Testis (tissue), 3 donors: ENCODE results near the gene SEZ6. TPM values are rescaled to one million over a fixed set of nuclear protein-coding genes. Genes with fewer than 3 reads are reported as not detected.

Source experiments
- DNase-seq: peaks from one replicate; pipeline ENCODE4 v3.0.0-alpha.2; 2019
- H3K27ac ChIP-seq, 2 donors: fragments of 200-600 bp; sonication (generic); one replicate each; pipeline ENCODE4 v1.5.1; 2019
- H3K27me3 ChIP-seq: fragments of 200-600 bp; sonication (generic); one replicate; pipeline ENCODE4 v1.5.1; 2019
- H3K36me3 ChIP-seq: fragments of 200-600 bp; sonication (generic); one replicate; pipeline ENCODE4 v1.5.1; 2017; ENCODE audit warnings: low read depth; ENCODE audit errors: missing control alignments
- H3K4me1 ChIP-seq: fragments of 200-600 bp; sonication (generic); one replicate; pipeline ENCODE4 v1.5.1; 2019
- H3K4me3 ChIP-seq, 2 donors: fragments of 200-600 bp; sonication (generic); one replicate each; pipeline ENCODE4 v1.5.1; 2017 to 2019
- H3K9me3 ChIP-seq: fragments of 200-600 bp; sonication (generic); one replicate; pipeline ENCODE4 v1.5.1; 2017
- POLR2A ChIP-seq: fragments of 450-650 bp; IDR thresholded peaks from one replicate; pipeline ENCODE4 v1.6.1; 2017; ENCODE audit warnings: antibody characterized with exemption, mild to moderate bottlenecking, moderate library complexity
- WGBS, 2 donors: methylation state at CpG; one replicate each; pipeline ENCODE4 v1.1.5; 2018; 5-methylcytosine and 5-hydroxymethylcytosine counted together
- intact Hi-C: fragments of 100-400 bp; cut with DNase I; formaldehyde crosslinking; loops from one replicate; pipeline ENCODE4 v1.15.1; 2023; ENCODE audit warnings: low total_unique reads
- polyA plus RNA-seq: library from polyadenylated mRNA; stranded (reverse); fragments of 350-450 nt; fragmentation: Illumina TruSeq; extraction: RNeasy Lipid Tissue Mini Kit (QIAGEN cat#74804); gene quantifications from one replicate; pipeline ENCODE4 v1.2.3, GENCODE V29; 2014; ENCODE audit warnings: low read depth, low replicate concordance; ENCODE audit not compliant: insufficient read depth
- total RNA-seq, 2 donors: library from RNA; depleted of rRNA; stranded (reverse); fragments of >200 nt; gene quantifications; one replicate each; pipeline ENCODE4 v1.2.3, GENCODE V29; 2016
- TF ChIP-seq, protein P1 (sequence below), 3 experiments: fragments of 450-650 bp in 2 of 3; fragments of 200-600 bp in 1 of 3; sonication (generic) in 1 of 3; IDR thresholded peaks; one replicate each; pipeline ENCODE4 v1.5.1; 2016 to 2019; ENCODE audit warnings: antibody characterized with exemption in 3 of 3, mild to moderate bottlenecking in 2 of 3, moderate library complexity in 1 of 3

SEZ6 gene
- total and polyA plus RNA-seq, 3 donors from 2014 or later: 0.53 to 2.1 (median 0.79) TPM

DNA sequence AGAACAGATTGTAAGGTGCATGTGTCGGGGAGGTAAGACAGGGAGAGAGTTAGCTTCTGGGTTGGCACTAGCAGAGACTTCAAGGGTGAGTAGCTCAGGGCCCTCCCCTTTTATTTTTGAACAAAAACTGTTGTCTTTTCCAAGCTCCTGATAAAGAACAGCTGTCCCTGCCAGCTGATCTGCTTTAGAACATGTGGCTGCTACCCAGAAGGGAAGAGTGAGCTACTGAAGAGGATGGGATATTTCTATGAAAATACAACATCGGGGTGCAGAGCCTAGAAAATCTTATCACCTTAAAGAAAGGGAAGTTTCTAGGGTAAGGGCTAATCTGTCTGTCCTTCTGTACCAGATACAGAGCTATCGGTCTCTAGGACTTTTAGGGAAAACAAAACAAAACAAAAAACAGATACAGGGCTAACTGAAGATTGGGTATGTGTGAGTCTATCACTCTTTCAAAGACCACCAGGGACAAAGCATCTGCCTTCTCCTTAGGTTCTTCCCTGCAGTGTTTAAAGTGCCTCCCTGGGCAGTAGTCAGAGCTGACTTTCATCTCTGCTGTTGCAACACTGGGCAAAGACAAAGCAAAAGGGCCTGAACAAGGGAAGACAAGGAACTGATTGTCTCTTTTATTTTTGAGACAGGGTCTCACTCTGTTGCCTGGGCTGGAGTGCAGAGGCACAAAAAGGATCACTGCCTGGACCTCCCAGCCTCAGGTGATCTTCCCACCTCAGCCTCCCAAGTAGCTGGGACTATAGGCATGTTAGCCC is 97.9 kb downstream of the SEZ6 start:
- no peaks in the 10 kb centered on the region for H3K36me3 ChIP-seq
- intact Hi-C loops: no loop called here
- 36 to 61% methylated on average over 3 of the region's 3 CpGs for WGBS, 2 donors
- H3K27ac ChIP-seq: peak overlapping the region; percentile 15 to 79
- H3K9me3 ChIP-seq: no peaks in the 10 kb centered on the region
- TF ChIP-seq POLR2A: no peak
- TF ChIP-seq, protein P1, sequence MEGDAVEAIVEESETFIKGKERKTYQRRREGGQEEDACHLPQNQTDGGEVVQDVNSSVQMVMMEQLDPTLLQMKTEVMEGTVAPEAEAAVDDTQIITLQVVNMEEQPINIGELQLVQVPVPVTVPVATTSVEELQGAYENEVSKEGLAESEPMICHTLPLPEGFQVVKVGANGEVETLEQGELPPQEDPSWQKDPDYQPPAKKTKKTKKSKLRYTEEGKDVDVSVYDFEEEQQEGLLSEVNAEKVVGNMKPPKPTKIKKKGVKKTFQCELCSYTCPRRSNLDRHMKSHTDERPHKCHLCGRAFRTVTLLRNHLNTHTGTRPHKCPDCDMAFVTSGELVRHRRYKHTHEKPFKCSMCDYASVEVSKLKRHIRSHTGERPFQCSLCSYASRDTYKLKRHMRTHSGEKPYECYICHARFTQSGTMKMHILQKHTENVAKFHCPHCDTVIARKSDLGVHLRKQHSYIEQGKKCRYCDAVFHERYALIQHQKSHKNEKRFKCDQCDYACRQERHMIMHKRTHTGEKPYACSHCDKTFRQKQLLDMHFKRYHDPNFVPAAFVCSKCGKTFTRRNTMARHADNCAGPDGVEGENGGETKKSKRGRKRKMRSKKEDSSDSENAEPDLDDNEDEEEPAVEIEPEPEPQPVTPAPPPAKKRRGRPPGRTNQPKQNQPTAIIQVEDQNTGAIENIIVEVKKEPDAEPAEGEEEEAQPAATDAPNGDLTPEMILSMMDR (IDR thresholded peaks at IDR 0.05): no peak
- peak; percentile 33 for DNase-seq
- H3K4me1 ChIP-seq: peaks cover 37% of the 10 kb centered on the region
- no peaks in the 10 kb centered on the region for H3K27me3 ChIP-seq
- no peak overlapping the region for H3K4me3 ChIP-seq

DNA sequence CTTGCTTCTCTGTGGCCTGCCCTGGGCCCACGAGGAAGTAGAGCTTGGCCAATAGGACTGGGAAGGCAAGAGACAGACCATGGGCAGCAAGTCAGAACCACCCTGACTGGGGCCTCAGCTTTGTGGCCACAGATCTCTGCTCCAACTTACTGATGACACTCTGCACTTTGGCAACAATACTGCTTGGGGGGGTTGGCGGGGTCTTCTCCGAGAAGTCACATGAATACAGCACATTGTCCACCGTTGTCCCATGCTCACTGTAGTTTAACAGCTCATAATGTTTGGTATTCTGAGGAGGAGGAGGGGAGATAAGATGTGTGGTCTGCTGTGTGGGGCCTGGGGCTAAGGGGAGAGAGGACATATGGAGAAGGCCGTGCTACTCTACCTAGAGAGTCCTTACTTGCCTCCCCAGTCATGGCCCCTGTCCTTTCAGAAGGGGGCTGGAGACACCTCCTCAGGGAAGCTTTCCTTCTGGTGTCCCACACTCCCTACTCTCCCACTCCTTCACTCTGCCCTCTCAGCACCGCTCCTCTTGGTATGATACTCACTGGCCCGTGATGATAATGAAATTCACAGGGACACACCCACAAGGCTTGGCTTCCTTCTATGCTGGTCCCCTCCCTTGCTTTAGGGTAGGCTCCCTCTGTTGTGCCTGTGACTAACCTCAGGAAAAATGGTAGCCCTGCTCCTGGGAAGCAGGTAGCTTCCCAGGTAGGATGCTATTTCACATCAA is 99.0 kb downstream of the SEZ6 start:
- intact Hi-C loops: no loop called here
- WGBS, 2 donors: 58% methylated on average over 7 of the region's 7 CpGs
- Histone ChIP-seq H3K4me1 (peaks cover 30% of the 10 kb centered on the region), H3K4me3 (no peak overlapping the region), H3K36me3 (no peaks in the 10 kb centered on the region), H3K27me3 (no peaks in the 10 kb centered on the region), H3K27ac (peak overlapping the region in 1 of 2 donors; percentile 1), H3K9me3 (no peaks in the 10 kb centered on the region)
- no peak for DNase-seq
- no peak for TF ChIP-seq POLR2A
- TF ChIP-seq, protein P1 (IDR thresholded peaks at IDR 0.05): no peak

DNA sequence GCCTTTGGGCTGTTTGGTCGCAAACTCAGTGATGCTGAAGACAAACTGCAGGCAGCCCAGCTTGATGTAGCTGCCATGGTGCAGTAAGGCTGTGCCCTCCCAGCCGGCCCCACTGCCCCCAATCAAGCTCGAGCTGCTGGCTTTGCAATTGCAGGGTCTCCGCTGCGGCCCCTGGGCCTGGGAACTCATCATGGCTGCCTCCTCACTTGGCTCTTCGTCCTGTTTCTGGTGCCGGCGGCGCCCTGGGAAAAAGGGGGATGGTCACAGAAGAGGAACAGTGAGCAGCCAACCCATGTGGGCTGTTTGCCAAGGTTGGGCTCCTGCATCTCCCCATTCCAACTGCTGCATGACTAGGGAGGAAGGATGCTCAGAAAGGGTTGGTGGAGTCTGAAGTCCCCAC is 99.6 kb downstream of the SEZ6 start:
- intact Hi-C loops: no loop called here
- peak overlapping the region in 1 of 2 donors; percentile 9 for H3K4me3 ChIP-seq
- TF ChIP-seq, protein P1 (IDR thresholded peaks at IDR 0.05): no peak
- no peak for TF ChIP-seq POLR2A
- H3K36me3 ChIP-seq: no peaks in the 10 kb centered on the region
- peaks cover 28% of the 10 kb centered on the region for H3K4me1 ChIP-seq
- no peak for DNase-seq
- H3K27me3 ChIP-seq: no peaks in the 10 kb centered on the region
- H3K27ac ChIP-seq: no peak overlapping the region
- no peaks in the 10 kb centered on the region for H3K9me3 ChIP-seq
- WGBS, 2 donors: 77 to 81% methylated on average over 8 to 9 of the region's 9 CpGs

Other genes starting within 250 kb of the SEZ6 start
- 10 to 100 TPM; 69.6 to 74.5 TPM for gene FAM222B, start 163.2 kb downstream of the SEZ6 start, total RNA-seq
- gene FAM222B, start 163.2 kb downstream of the SEZ6 start, polyA plus RNA-seq: 84.5 TPM
- gene ERAL1, start 151.0 kb downstream of the SEZ6 start, total RNA-seq: 10 to 100 TPM; 61.1 to 75.2 TPM
- gene ERAL1, start 151.0 kb downstream of the SEZ6 start, polyA plus RNA-seq: 54.8 TPM
- gene FLOT2, start 108.3 kb downstream of the SEZ6 start, total RNA-seq: 10 to 100 TPM; 20.9 to 31.3 TPM
- gene FLOT2, start 108.3 kb downstream of the SEZ6 start, polyA plus RNA-seq: 33.2 TPM
- gene DHRS13, start 103.0 kb downstream of the SEZ6 start, total RNA-seq: 10 to 100 TPM; 14.9 to 18.6 TPM
- gene DHRS13, start 103.0 kb downstream of the SEZ6 start, polyA plus RNA-seq: 8.7 TPM
- gene PHF12, start 54.5 kb downstream of the SEZ6 start, total RNA-seq: 10 to 100 TPM; 82.4 to 85.3 TPM
- gene PHF12, start 54.5 kb downstream of the SEZ6 start, polyA plus RNA-seq: 38.8 TPM
- gene PIPOX, start 37.1 kb upstream of the SEZ6 start, total RNA-seq: 1 to 10 TPM; 5.9 to 6.8 TPM
- 3.9 TPM for gene PIPOX, start 37.1 kb upstream of the SEZ6 start, polyA plus RNA-seq
- gene MYO18A, start 174.4 kb upstream of the SEZ6 start, total RNA-seq: 100 to 1,000 TPM in 1 of 2 donors, 10 to 100 TPM in 1; 91.1 to 154 TPM
- gene MYO18A, start 174.4 kb upstream of the SEZ6 start, polyA plus RNA-seq: 89.1 TPM
- gene CRYBA1, start 240.8 kb upstream of the SEZ6 start, total RNA-seq: not detected
- gene CRYBA1, start 240.8 kb upstream of the SEZ6 start, polyA plus RNA-seq: not detected